A549 (cell line): ENCODE data around the gene DEAF1. TPM values are rescaled to one million over a fixed set of nuclear protein-coding genes. Genes with fewer than 3 reads are reported as not detected.

ENCODE experiments used
- ATAC-seq, 2 experiments: fragments of 200-7000 bp in 1 of 2; fragments of >200 bp in 1 of 2; cut with Nextera tagmentation in 1 of 2; cut with Tn5 transposase in 1 of 2; 3 replicates each; pipeline versions ENCODE4 v1.8.0 to v1.9.1; 2018 to 2020; ENCODE audit warnings: mild to moderate bottlenecking in 1 of 2, moderate library complexity in 1 of 2
- CTCF ChIA-PET: fragments of 300-600 bp; sonication (Branson Sonifier 250); formaldehyde crosslinking; extraction: SDS; loops from one replicate; lab custom pipeline; 2021; ENCODE audit warnings: antibody characterized with exemption, inconsistent platforms; lab: Yijun Ruan, JAX
- POLR2A ChIA-PET: fragments of 350-600 bp; formaldehyde crosslinking; extraction: SDS; loops from one replicate; lab custom pipeline; 2021; ENCODE audit warnings: antibody characterized with exemption, inconsistent platforms; lab: Yijun Ruan, JAX
- DNase-seq, 2 experiments: peaks; one replicate each; pipeline versions ENCODE4 v3.0.0 to v3.0.0-alpha.2; 2011 to 2016; ENCODE audit warnings: low read depth in 1 of 2, low spot score in 1 of 2
- FAIRE-seq: peaks from 2 replicates; lab custom pipeline; 2011; peaks lifted over from hg19 to GRCh38; lab: Jason Lieb, UNC
- H3K27ac ChIP-seq, 2 experiments: fragments of >200 bp; sonication (Bioruptor Twin); formaldehyde crosslinking; 3 replicates each; pipeline ENCODE4 v1.5.1; 2016 to 2017
- H3K4me1 ChIP-seq: fragments of >200 bp; sonication (Bioruptor Twin); formaldehyde crosslinking; 3 replicates; pipeline ENCODE4 v1.6.1; 2016
- H3K4me2 ChIP-seq: fragments of >200 bp; sonication (Bioruptor Twin); formaldehyde crosslinking; 3 replicates; pipeline ENCODE4 v1.6.1; 2016
- H3K4me3 ChIP-seq: fragments of >200 bp; sonication (Bioruptor Twin); formaldehyde crosslinking; 3 replicates; pipeline ENCODE4 v1.5.1; 2016
- H3K9me3 ChIP-seq: fragments of >200 bp; sonication (Bioruptor Twin); formaldehyde crosslinking; 3 replicates; pipeline ENCODE4 v1.6.1; 2016
- BHLHE40 ChIP-seq: IDR thresholded peaks from 2 replicates; pipeline ENCODE4 v1.6.1; 2012; ENCODE audit warnings: low read depth, low read length, inconsistent platforms
- CBX2 ChIP-seq: fragments of 200-600 bp; sonication (generic); IDR thresholded peaks from 2 replicates; pipeline ENCODE4 v1.6.1; 2016; ENCODE audit warnings: low read depth, mild to moderate bottlenecking, borderline replicate concordance
- CBX8 ChIP-seq: fragments of 200-600 bp; sonication (generic); IDR thresholded peaks from 2 replicates; pipeline ENCODE4 v1.6.1; 2016
- CEBPB ChIP-seq, 2 experiments: fragments of >200 bp in 1 of 2; sonication (Bioruptor Twin) in 1 of 2; formaldehyde crosslinking in 1 of 2; IDR thresholded peaks; 2 replicates each; pipeline ENCODE4 v1.6.1; 2012 to 2016
- CHD4 ChIP-seq: fragments of 200-600 bp; sonication (generic); IDR thresholded peaks from 2 replicates; pipeline ENCODE4 v1.6.1; 2016; ENCODE audit warnings: antibody characterized with exemption, mild to moderate bottlenecking, borderline replicate concordance
- EHMT2 ChIP-seq: fragments of 200-600 bp; sonication (generic); IDR thresholded peaks from 2 replicates; pipeline ENCODE4 v1.6.1; 2016; ENCODE audit warnings: antibody characterized with exemption, low read depth, mild to moderate bottlenecking, moderate library complexity
- ESRRA ChIP-seq: fragments of 150-350 bp; IDR thresholded peaks from 2 replicates; pipeline ENCODE4 v1.6.1; 2014; ENCODE audit warnings: mild to moderate bottlenecking, low read length, borderline replicate concordance
- GATA3 ChIP-seq: IDR thresholded peaks from 2 replicates; pipeline ENCODE4 v1.6.1; 2012; ENCODE audit warnings: borderline replicate concordance
- HOXB13 ChIP-seq: fragments of 250-450 bp; sonication (Bioruptor Pico); IDR thresholded peaks from 2 replicates; pipeline ENCODE4 v1.5.0; 2020; ENCODE audit warnings: low read depth, mild to moderate bottlenecking, moderate library complexity
- JUN ChIP-seq, 2 experiments: fragments of >200 bp; sonication (Bioruptor Twin); formaldehyde crosslinking; IDR thresholded peaks; 2 replicates in 1 of 2; 3 replicates in 1 of 2; pipeline ENCODE4 v1.6.1; 2016 to 2017
- MYC ChIP-seq: IDR thresholded peaks from 2 replicates; pipeline ENCODE4 v1.6.1; 2012; ENCODE audit warnings: mild to moderate bottlenecking, inconsistent platforms, low read length, improper control_type of control experiment, borderline replicate concordance
- PHF8 ChIP-seq: fragments of 200-600 bp; sonication (generic); IDR thresholded peaks from 2 replicates; pipeline ENCODE4 v1.6.1; 2016; ENCODE audit warnings: low read depth, mild to moderate bottlenecking, antibody characterized with exemption, moderate library complexity, borderline replicate concordance
- POLR2A ChIP-seq: IDR thresholded peaks from 2 replicates; pipeline ENCODE4 v1.6.1; 2012; ENCODE audit warnings: mild to moderate bottlenecking, low read length
- SREBF2 ChIP-seq: fragments of 450-650 bp; IDR thresholded peaks from 2 replicates; pipeline ENCODE4 v1.6.1; 2014; ENCODE audit warnings: mild to moderate bottlenecking, moderate library complexity
- ZFP36 ChIP-seq: fragments of 450-650 bp; IDR thresholded peaks from 2 replicates; pipeline ENCODE4 v1.6.1; 2014; ENCODE audit warnings: borderline replicate concordance; ENCODE audit not compliant: partially characterized antibody
- ZNF302 ChIP-seq: fragments of 250-450 bp; sonication (Bioruptor Pico); IDR thresholded peaks from 2 replicates; pipeline ENCODE4 v1.9.0; 2021; ENCODE audit warnings: inconsistent platforms, mild to moderate bottlenecking, moderate library complexity
- WGBS: methylation state at CpG from one replicate; pipeline ENCODE4 v1.1.6; 2017; ENCODE audit errors: missing lambda C conversion rate; 5-methylcytosine and 5-hydroxymethylcytosine counted together
- polyA plus RNA-seq, 4 experiments: library from polyadenylated mRNA; depleted of rRNA in 3 of 4; stranded (reverse); fragments of >200 nt; fragmentation: RNase III in 1 of 4; extraction: RNeasy Plus Mini Kit Qiagen cat#74134 plus additional on column Dnase treatment in 1 of 4; gene quantifications; 2 replicates in 3 of 4; 3 replicates in 1 of 4; pipeline ENCODE4 v1.2.3, GENCODE V29; 2011 to 2017
- TF ChIP-seq, protein P1 (sequence below): fragments of >200 bp; sonication (Bioruptor Twin); formaldehyde crosslinking; IDR thresholded peaks from 2 replicates; pipeline ENCODE4 v1.6.1; 2016
- TF ChIP-seq, protein P2 (sequence below): fragments of 150-350 bp; IDR thresholded peaks from 2 replicates; pipeline ENCODE4 v1.6.1; 2014; ENCODE audit warnings: low read depth, mild to moderate bottlenecking, low read length
- TF ChIP-seq, protein P3 (sequence below): IDR thresholded peaks from 2 replicates; pipeline ENCODE4 v1.6.1; 2012; ENCODE audit warnings: low read depth, borderline replicate concordance
- TF ChIP-seq, protein P4 (sequence below): IDR thresholded peaks from 2 replicates; pipeline ENCODE4 v1.6.1; 2012
- TF ChIP-seq, protein P5 (sequence below): fragments of >200 bp; sonication (Bioruptor Twin); formaldehyde crosslinking; IDR thresholded peaks from 3 replicates; pipeline ENCODE4 v1.5.1; 2016
- TF ChIP-seq, protein P6 (sequence below): fragments of >200 bp; sonication (Bioruptor Twin); formaldehyde crosslinking; IDR thresholded peaks from 3 replicates; pipeline ENCODE4 v1.6.1; 2016
- TF ChIP-seq, protein P7 (sequence below): IDR thresholded peaks from 2 replicates; pipeline ENCODE4 v1.6.1; 2012

Gene DEAF1
- polyA plus RNA-seq, 2 of the 4 experiments (the other 2 are of a cell fraction) = 16.0 to 24.0 TPM

DNA sequence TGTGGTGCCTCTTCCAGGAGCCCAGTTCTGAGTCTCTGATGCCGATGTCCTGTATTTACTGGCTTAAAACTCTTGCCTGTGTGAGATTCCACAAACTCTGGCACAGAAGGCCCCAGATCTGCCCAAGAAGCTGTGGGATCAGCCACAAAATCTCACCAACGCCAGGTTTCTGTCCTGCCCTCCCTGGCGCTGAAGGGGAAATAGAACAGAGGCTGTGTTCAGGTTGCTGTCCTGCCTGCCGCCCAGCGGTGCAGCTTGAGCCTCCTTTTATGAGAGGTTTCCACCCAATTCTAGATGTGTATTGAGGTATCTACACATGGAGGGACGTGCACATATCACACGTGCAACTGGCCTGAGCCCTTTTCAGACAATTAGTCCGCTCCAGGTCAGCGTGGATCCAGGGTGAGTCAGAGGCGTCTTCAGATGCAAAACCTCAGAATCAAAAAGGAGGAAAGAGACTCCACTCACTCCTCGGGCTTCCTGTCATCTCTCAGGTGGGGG is 2.8 kb upstream of the DEAF1 start (continued):
- TF ChIP-seq ZFP36 (no peak), CEBPB (IDR thresholded peaks at IDR 0.05) (no peak), CBX2 (no peak)

DNA sequence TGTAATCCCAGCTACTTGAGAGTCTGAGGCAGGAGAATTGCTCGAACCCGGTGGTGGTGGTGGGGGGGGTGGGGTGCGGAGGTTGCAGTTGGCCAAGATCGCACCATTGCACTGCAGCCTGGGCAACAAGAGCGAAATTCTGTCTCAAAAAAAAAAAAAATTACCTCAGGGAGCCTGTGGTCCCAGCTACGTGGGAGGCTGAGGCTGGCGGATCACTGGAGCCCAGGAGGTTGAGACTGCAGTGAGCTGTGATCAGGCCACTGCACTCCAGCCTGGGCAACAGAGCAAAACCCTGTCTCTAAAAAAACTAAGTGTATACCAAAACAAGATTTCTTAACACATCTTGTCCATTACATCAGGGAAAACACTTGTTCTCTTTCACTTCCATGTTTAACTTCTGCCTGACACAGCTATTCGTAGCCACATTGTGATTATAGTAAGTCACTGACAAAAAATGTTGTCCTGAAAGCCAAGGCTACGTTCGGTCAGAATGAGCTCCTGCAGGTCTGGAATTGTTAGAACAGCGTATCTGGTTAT is 2.0 kb upstream of the DEAF1 start:
- WGBS = 78% methylated on average over 9 of the region's 11 CpGs
- Histone ChIP-seq H3K27ac (peak overlapping the region; percentile 95 to 98), H3K4me1 (peaks cover 38% of the 10 kb centered on the region), H3K9me3 (no peaks in the 10 kb centered on the region), H3K4me3 (peak overlapping the region; percentile 81), H3K4me2 (peak overlapping the region; percentile 73)
- FAIRE-seq = no peak
- CTCF ChIA-PET = interaction anchor here (0.6 to 26.0 kb wide), 21 partner anchors 9 to 257 kb away, joined by 3 to 599 read pairs (median 4); partner anchors contain the start of gene EPS8L2
- TF ChIP-seq ZNF302 (CRISPR knock-in tag) = no peak
- TF ChIP-seq, protein P1, sequence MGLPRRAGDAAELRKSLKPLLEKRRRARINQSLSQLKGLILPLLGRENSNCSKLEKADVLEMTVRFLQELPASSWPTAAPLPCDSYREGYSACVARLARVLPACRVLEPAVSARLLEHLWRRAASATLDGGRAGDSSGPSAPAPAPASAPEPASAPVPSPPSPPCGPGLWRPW = no peak
- no peak for TF ChIP-seq CBX8
- TF ChIP-seq BHLHE40 = no peak
- no peak for TF ChIP-seq GATA3
- TF ChIP-seq MYC = no peak
- TF ChIP-seq, protein P2, sequence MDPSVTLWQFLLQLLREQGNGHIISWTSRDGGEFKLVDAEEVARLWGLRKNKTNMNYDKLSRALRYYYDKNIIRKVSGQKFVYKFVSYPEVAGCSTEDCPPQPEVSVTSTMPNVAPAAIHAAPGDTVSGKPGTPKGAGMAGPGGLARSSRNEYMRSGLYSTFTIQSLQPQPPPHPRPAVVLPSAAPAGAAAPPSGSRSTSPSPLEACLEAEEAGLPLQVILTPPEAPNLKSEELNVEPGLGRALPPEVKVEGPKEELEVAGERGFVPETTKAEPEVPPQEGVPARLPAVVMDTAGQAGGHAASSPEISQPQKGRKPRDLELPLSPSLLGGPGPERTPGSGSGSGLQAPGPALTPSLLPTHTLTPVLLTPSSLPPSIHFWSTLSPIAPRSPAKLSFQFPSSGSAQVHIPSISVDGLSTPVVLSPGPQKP = no peak
- no peak for TF ChIP-seq HOXB13 (CRISPR knock-in tag)
- ATAC-seq = no peak
- POLR2A ChIA-PET = interaction anchor here (1.6 to 2.9 kb wide), 2 partner anchors 9 to 121 kb away, joined by 3 to 41 read pairs; partner anchors contain the start of genes EPS8L2 and PHRF1
- DNase-seq = no peak

DNA sequence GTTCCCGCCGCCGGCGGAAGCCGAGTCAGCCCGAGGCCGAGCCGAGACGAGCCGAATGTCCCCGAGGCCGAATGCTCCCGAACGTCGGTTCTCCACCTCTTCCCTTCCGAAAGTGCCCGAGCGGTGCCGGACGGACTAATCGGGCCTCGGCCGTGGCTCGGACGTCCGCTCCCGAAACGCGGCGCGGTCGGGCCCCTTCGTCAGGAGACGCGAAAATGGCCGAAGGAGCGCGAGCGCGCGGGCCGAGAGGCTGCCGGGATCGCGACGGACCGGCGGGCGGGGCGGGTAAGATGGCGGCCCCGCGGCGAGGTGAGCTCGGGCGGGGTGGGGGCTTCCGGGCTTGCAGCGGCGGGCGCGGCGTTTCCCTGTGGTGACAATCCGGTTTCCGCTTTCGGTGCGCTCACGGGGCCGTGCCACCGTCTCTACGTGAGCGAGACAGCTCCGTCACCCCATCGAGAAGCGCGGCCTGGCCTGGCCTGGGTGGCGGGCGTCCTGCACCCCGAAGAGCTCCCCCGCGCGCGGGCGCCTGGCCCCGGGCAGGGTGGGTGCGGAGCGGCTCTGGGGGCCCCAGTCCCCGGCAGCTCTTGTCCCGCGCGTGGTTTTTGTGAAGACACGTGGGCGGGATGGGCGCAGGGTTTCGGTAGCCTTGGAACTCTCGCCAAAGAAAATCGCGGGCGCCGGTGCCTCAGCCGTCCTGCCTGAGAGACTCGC is 671 bp upstream of the DEAF1 start, which contains the start of gene TMEM80:
TSS of gene TMEM80 (plus strand) at position 279 of the 711 bp plus-strand sequence. CDS start at position 291, 12 bp downstream.
- H3K4me3 ChIP-seq = peak within 1 kb of the TSS; percentile 81
- peaks cover 42% of the 10 kb centered on the region for H3K4me1 ChIP-seq
- FAIRE-seq (peak; percentile 67), ATAC-seq (peak; percentile 75 to 89), DNase-seq (peak; percentile 54 to 98)
- ChIA-PET POLR2A (interaction anchor here (0.8 to 2.9 kb wide), 8 partner anchors 10 to 120 kb away, joined by 3 to 41 read pairs (median 6); partner anchors contain the start of genes EPS8L2, PHRF1 and TALDO1), CTCF (interaction anchor here (0.7 to 26.0 kb wide), 10 partner anchors 11 to 140 kb away, joined by 3 to 599 read pairs (median 11); partner anchors contain the start of gene EPS8L2)
- 7% methylated on average over 14 of the region's 101 CpGs for WGBS
- peak within 1 kb of the TSS; percentile 93 for H3K4me2 ChIP-seq
- H3K27ac ChIP-seq = peak within 1 kb of the TSS; percentile 95 to 98
- TF ChIP-seq, protein P2 = no peak
- TF ChIP-seq SREBF2 (no peak), CEBPB (IDR thresholded peaks at IDR 0.05) (no peak), HOXB13 (CRISPR knock-in tag) (no peak), JUN (IDR thresholded peaks at IDR 0.05) (peak; percentile 29 to 93; a peak in 4 of 5 replicates), GATA3 (no peak), PHF8 (peak; percentile 74), CHD4 (no peak), POLR2A (peak; percentile 89), ESRRA (no peak), EHMT2 (no peak)
- TF ChIP-seq, protein P3, sequence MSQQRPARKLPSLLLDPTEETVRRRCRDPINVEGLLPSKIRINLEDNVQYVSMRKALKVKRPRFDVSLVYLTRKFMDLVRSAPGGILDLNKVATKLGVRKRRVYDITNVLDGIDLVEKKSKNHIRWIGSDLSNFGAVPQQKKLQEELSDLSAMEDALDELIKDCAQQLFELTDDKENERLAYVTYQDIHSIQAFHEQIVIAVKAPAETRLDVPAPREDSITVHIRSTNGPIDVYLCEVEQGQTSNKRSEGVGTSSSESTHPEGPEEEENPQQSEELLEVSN = peak; percentile 35
- TF ChIP-seq, protein P4, sequence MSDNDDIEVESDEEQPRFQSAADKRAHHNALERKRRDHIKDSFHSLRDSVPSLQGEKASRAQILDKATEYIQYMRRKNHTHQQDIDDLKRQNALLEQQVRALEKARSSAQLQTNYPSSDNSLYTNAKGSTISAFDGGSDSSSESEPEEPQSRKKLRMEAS = peak; percentile 31
- TF ChIP-seq, protein P5, sequence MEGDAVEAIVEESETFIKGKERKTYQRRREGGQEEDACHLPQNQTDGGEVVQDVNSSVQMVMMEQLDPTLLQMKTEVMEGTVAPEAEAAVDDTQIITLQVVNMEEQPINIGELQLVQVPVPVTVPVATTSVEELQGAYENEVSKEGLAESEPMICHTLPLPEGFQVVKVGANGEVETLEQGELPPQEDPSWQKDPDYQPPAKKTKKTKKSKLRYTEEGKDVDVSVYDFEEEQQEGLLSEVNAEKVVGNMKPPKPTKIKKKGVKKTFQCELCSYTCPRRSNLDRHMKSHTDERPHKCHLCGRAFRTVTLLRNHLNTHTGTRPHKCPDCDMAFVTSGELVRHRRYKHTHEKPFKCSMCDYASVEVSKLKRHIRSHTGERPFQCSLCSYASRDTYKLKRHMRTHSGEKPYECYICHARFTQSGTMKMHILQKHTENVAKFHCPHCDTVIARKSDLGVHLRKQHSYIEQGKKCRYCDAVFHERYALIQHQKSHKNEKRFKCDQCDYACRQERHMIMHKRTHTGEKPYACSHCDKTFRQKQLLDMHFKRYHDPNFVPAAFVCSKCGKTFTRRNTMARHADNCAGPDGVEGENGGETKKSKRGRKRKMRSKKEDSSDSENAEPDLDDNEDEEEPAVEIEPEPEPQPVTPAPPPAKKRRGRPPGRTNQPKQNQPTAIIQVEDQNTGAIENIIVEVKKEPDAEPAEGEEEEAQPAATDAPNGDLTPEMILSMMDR = no peak
- TF ChIP-seq, protein P6, sequence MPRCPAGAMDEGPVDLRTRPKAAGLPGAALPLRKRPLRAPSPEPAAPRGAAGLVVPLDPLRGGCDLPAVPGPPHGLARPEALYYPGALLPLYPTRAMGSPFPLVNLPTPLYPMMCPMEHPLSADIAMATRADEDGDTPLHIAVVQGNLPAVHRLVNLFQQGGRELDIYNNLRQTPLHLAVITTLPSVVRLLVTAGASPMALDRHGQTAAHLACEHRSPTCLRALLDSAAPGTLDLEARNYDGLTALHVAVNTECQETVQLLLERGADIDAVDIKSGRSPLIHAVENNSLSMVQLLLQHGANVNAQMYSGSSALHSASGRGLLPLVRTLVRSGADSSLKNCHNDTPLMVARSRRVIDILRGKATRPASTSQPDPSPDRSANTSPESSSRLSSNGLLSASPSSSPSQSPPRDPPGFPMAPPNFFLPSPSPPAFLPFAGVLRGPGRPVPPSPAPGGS = 0 out of 3 replicates have a peak, but pooled peaks have one; percentile 63
- TF ChIP-seq, protein P7, sequence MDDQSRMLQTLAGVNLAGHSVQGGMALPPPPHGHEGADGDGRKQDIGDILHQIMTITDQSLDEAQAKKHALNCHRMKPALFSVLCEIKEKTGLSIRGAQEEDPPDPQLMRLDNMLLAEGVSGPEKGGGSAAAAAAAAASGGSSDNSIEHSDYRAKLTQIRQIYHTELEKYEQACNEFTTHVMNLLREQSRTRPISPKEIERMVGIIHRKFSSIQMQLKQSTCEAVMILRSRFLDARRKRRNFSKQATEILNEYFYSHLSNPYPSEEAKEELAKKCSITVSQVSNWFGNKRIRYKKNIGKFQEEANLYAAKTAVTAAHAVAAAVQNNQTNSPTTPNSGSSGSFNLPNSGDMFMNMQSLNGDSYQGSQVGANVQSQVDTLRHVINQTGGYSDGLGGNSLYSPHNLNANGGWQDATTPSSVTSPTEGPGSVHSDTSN = peak; percentile 17
- H3K9me3 ChIP-seq = no peaks in the 10 kb centered on the region
